ENCODE results near the gene LTA.

LTA gene, protein sequence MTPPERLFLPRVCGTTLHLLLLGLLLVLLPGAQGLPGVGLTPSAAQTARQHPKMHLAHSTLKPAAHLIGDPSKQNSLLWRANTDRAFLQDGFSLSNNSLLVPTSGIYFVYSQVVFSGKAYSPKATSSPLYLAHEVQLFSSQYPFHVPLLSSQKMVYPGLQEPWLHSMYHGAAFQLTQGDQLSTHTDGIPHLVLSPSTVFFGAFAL

DNA sequence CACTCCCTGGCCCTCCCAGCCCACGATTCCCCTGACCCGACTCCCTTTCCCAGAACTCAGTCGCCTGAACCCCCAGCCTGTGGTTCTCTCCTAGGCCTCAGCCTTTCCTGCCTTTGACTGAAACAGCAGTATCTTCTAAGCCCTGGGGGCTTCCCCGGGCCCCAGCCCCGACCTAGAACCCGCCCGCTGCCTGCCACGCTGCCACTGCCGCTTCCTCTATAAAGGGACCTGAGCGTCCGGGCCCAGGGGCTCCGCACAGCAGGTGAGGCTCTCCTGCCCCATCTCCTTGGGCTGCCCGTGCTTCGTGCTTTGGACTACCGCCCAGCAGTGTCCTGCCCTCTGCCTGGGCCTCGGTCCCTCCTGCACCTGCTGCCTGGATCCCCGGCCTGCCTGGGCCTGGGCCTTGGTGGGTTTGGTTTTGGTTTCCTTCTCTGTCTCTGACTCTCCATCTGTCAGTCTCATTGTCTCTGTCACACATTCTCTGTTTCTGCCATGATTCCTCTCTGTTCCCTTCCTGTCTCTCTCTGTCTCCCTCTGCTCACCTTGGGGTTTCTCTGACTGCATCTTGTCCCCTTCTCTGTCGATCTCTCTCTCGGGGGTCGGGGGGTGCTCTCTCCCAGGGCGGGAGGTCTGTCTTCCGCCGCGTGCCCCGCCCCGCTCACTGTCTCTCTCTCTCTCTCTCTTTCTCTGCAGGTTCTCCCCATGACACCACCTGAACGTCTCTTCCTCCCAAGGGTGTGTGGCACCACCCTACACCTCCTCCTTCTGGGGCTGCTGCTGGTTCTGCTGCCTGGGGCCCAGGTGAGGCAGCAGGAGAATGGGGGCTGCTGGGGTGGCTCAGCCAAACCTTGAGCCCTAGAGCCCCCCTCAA is at the start of gene LTA:
LTA (plus strand) TSS at position 249 of the 871 bp plus-strand sequence; CDS start at position 703, 454 bp downstream.
- no peak for DNase-seq
- TF ChIP-seq, protein P1, sequence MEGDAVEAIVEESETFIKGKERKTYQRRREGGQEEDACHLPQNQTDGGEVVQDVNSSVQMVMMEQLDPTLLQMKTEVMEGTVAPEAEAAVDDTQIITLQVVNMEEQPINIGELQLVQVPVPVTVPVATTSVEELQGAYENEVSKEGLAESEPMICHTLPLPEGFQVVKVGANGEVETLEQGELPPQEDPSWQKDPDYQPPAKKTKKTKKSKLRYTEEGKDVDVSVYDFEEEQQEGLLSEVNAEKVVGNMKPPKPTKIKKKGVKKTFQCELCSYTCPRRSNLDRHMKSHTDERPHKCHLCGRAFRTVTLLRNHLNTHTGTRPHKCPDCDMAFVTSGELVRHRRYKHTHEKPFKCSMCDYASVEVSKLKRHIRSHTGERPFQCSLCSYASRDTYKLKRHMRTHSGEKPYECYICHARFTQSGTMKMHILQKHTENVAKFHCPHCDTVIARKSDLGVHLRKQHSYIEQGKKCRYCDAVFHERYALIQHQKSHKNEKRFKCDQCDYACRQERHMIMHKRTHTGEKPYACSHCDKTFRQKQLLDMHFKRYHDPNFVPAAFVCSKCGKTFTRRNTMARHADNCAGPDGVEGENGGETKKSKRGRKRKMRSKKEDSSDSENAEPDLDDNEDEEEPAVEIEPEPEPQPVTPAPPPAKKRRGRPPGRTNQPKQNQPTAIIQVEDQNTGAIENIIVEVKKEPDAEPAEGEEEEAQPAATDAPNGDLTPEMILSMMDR (IDR thresholded peaks at IDR 0.05; ENCODE audit: low read depth, low read length, missing control alignments) = no peak
- Histone ChIP-seq H3K4me3 (ENCODE audit: low read depth, low read length) (no peak within 1 kb of the TSS), H3K27ac (no peak within 1 kb of the TSS), H3K27me3 (replicated peaks) (no peaks in the 10 kb centered on the region), H3K36me3 (replicated peaks) (no peaks in the 10 kb centered on the region)
- in situ Hi-C loops (cut with HindIII; ENCODE audit: low pct_ligation_motif_present, low sequenced_read_pairs) = no loop called here

DNA sequence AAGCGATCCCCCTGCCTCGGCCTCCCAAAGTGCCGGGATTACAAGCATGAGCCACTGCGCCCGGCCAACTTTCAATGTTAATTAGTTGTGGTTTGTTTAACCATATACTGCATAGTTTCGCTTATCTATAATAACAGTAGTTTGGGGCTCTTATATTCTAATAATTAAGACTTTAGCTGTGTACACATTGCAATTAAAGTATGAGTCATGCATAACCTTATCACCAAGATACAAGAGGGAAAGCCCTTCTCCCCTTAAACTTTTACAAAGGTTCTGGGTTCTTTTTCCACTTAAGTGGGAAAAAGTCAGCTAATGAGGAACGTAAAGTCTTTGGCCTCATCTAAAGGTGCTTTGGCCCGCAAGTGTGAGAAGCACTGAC is 46.5 kb upstream of the LTA start:
- Histone ChIP-seq H3K27ac (peak overlapping the region; percentile 60), H3K27me3 (replicated peaks) (no peaks in the 10 kb centered on the region), H3K4me3 (ENCODE audit: low read depth, low read length) (no peak overlapping the region), H3K36me3 (replicated peaks) (peaks cover 11% of the 10 kb centered on the region)
- in situ Hi-C loops (cut with HindIII; ENCODE audit: low pct_ligation_motif_present, low sequenced_read_pairs) = no loop called here
- TF ChIP-seq, protein P1 (IDR thresholded peaks at IDR 0.05; ENCODE audit: low read depth, low read length, missing control alignments) = no peak
- DNase-seq = no peak

DNA sequence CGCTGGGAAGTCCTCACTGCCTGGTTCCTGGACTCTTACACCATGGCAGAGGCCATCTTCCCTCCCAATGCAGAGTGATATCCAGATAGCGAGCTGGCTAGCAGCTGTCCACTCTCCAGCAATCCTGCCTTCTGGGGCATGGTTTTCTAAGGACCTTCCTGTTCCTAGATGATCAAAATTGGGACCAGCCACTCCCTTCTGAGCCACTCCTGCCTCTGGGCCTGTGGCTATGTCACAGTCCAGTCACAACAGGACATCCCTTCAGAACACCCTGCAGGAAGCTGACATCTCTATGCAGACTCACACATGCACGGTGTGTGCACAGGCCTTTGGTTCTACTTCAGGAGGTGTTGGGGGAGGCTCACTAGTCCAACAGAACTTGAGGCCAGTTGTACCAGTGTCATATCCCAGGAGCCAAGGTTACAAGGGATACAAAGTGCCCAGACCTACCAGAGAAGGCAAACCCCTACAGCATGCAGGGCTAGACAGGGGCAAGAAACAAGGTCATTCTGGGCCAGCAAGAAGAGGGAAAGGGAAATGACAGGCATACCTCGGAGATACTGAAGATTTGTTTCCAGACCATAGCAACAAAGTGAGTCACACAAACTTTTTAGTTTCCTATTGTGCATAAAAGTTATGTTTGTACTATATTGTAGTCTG is 46.0 kb upstream of the LTA start:
- H3K36me3 ChIP-seq (replicated peaks) = peaks cover 16% of the 10 kb centered on the region
- no peaks in the 10 kb centered on the region for H3K27me3 ChIP-seq (replicated peaks)
- TF ChIP-seq, protein P1 (IDR thresholded peaks at IDR 0.05; ENCODE audit: low read depth, low read length, missing control alignments) = no peak
- H3K27ac ChIP-seq = peak overlapping the region; percentile 60
- no peak overlapping the region for H3K4me3 ChIP-seq (ENCODE audit: low read depth, low read length)
- peak; percentile 66 for DNase-seq
- in situ Hi-C loops (cut with HindIII; ENCODE audit: low pct_ligation_motif_present, low sequenced_read_pairs) = no loop called here

DNA sequence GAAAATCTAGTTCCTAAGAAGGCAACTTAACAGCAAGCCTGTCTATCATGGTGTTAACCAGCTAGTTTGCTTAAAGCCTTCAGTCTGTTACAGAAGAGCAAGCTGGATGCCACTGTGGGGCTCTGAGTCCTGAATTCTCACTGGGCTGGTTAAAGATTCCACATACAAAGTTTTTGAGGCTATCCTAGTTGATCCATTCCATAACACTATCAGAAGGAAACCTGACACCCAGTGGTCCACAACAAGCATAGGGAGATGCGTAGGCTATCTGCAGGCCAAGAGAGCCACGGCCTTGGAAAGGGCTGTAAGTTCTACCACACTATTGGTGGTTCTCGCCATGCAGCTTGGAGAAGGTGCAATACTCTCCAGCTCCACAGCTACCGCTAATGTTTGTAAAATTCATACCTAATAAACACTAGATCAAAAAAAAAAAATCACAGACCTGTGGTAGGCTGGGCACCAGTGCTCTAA is 43.7 kb upstream of the LTA start:
- Histone ChIP-seq H3K36me3 (replicated peaks) (peaks cover 37% of the 10 kb centered on the region), H3K27me3 (replicated peaks) (no peaks in the 10 kb centered on the region), H3K4me3 (ENCODE audit: low read depth, low read length) (no peak overlapping the region), H3K27ac (no peak overlapping the region)
- in situ Hi-C loops (cut with HindIII; ENCODE audit: low pct_ligation_motif_present, low sequenced_read_pairs) = no loop called here
- TF ChIP-seq, protein P1 (IDR thresholded peaks at IDR 0.05; ENCODE audit: low read depth, low read length, missing control alignments) = no peak
- DNase-seq = no peak

DNA sequence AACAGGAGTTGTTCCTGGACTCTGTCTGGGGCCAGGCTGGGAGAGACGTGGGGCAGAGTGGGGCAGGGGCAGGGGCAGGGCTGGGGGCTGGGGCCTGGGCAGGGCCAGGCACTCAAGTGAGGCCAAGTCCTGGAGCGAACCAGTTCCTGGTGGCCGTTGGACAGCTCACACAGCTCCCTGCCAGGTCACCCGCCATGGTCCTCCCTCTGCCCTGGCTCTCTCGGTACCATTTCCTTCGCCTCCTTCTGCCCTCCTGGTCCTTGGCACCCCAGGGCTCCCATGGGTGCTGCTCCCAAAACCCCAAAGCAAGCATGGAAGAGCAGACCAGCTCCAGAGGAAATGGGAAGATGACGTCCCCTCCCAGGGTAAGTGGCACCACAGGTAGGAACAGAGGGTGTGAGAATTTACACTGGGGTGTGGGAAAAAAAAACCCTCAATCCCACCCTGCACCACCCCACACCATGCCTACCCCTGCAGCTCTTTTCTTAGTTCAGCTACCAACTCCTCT is 43.2 kb upstream of the LTA start, which contains the start of gene MCCD1:
MCCD1 (plus strand) TSS at position 142 of the 508 bp plus-strand sequence; CDS start at position 195, 53 bp downstream.
- no peak within 1 kb of the TSS for H3K27ac ChIP-seq

More for the DNA sequence above, 43.2 kb upstream of the LTA start, which contains the start of gene MCCD1:
- Histone ChIP-seq H3K4me3 (ENCODE audit: low read depth, low read length) (no peak within 1 kb of the TSS), H3K27me3 (replicated peaks) (no peaks in the 10 kb centered on the region), H3K36me3 (replicated peaks) (peaks cover 42% of the 10 kb centered on the region)
- no peak for DNase-seq
- in situ Hi-C loops (cut with HindIII; ENCODE audit: low pct_ligation_motif_present, low sequenced_read_pairs) = no loop called here
- TF ChIP-seq, protein P1 (IDR thresholded peaks at IDR 0.05; ENCODE audit: low read depth, low read length, missing control alignments) = no peak

All from brain microvascular endothelial cell (primary cell).